Heart right ventricle (tissue), 16 donors: ENCODE data around the gene BTLA. TPM values are rescaled to one million over a fixed set of nuclear protein-coding genes. Genes with fewer than 3 reads are reported as not detected.
A peak's percentile ranks its signal among the peaks of the same experiment; 100 is the strongest.
"Not testable (repeated sequence)": the region's sequence is repeated elsewhere in the genome, so short reads cannot be mapped to it uniquely, and the experiment has no call there.

ENCODE experiments used
- ATAC-seq, 8 donors: fragments of 200-7000 bp; cut with Tn5 transposase; one replicate each; pipeline ENCODE4 v1.9.1; 2020; ENCODE audit warnings: mild to moderate bottlenecking in 8 of 8, moderate library complexity in 8 of 8, moderate number of reproducible peaks in 1 of 8
- DNase-seq, 2 donors: peaks; one replicate each; pipeline ENCODE4 v3.0.0-alpha.2; 2020
- H3K27ac ChIP-seq, 10 donors: fragments of 200-600 bp; sonication (generic) in 2 of 10; one replicate each; pipeline versions ENCODE4 v1.5.0 to v1.8.0; 2020 to 2022; ENCODE audit warnings: mild to moderate bottlenecking in 3 of 10
- H3K27me3 ChIP-seq, 7 donors: fragments of 200-600 bp; one replicate each; pipeline ENCODE4 v1.8.0; 2021 to 2022; ENCODE audit warnings: mild to moderate bottlenecking in 2 of 7
- H3K36me3 ChIP-seq, 9 donors: fragments of 200-600 bp; sonication (generic) in 1 of 9; one replicate each; pipeline versions ENCODE4 v1.5.0 to v1.8.0; 2020 to 2022; ENCODE audit warnings: mild to moderate bottlenecking in 2 of 9
- H3K4me1 ChIP-seq, 9 donors: fragments of 200-600 bp; sonication (generic) in 1 of 9; one replicate each; pipeline versions ENCODE4 v1.5.0 to v1.8.0; 2020 to 2022; ENCODE audit warnings: mild to moderate bottlenecking in 4 of 9
- H3K4me3 ChIP-seq, 10 donors: fragments of 200-600 bp; sonication (generic) in 2 of 10; one replicate each; pipeline versions ENCODE4 v1.5.0 to v1.8.0; 2020 to 2022; ENCODE audit warnings: mild to moderate bottlenecking in 7 of 10, moderate library complexity in 2 of 10
- H3K9me3 ChIP-seq, 11 donors: fragments of 200-600 bp in 10 of 11; sonication (generic) in 2 of 11; one replicate each; pipeline versions ENCODE4 v1.5.0 to v1.8.0; 2013 to 2022; ENCODE audit warnings: mild to moderate bottlenecking in 2 of 11, control low read depth in 1 of 11, moderate library complexity in 1 of 11
- CTCF ChIP-seq, 9 donors: fragments of 200-600 bp; sonication (generic) in 2 of 9; IDR thresholded peaks; one replicate each; pipeline versions ENCODE4 v1.5.0 to v1.8.0; 2021 to 2022; ENCODE audit warnings: antibody characterized with exemption in 9 of 9, mild to moderate bottlenecking in 5 of 9, moderate library complexity in 1 of 9
- WGBS, 2 donors: extraction: QIAGEN DNeasy Blood & Tissue Kit; methylation state at CpG; one replicate each; pipeline ENCODE4 v1.1.7; 2013; ENCODE audit warnings: inconsistent platforms in 1 of 2; 5-methylcytosine and 5-hydroxymethylcytosine counted together
- intact Hi-C, 10 donors: fragments of 100-400 bp; cut with DNase I; formaldehyde crosslinking; loops; one replicate each; pipeline versions ENCODE4 v1.11.1 to v1.14.2; 2022
- polyA plus RNA-seq, 2 donors: library from polyadenylated mRNA; stranded (reverse); fragments of 200-250 nt; gene quantifications; one replicate each; pipeline ENCODE4 v1.2.3, GENCODE V29; 2013
- total RNA-seq, 10 donors: library from RNA; stranded (reverse); fragmentation: NEBNext Ultra II Directional in 3 of 10; extraction: Animal tissue kit (Norgen Biotek cat#: 25700) in 3 of 10; gene quantifications; one replicate each; pipeline versions ENCODE4 v1.2.1 to v1.2.4, GENCODE V29; 2021 to 2023
- donor health status: Arrhythmogenic right ventricular cardiomyopathy.
- donor health status: ischemic (EF 13 %, LVEDD 7.1; RV severe dilation, severe dysfunction).
- donor health status: healthy with polysubstance abuse.
- donor health status: DM: no; HTN: yes; CAD: no.
- donor health status: DM: no; HTN: no; CAD: no.
- donor health status: ischemic (EF 25% LVEDD 6.9; RV normal size, moderate dysfunction).
- donor health status: ischemic (EF 25% LVEDD 5.7; RV mildly dilated, moderate dysfunction).
- donor health status: healthy.
- donor health status: DM: yes; HTN: yes; CAD: no.
- donor health status: Ischemic cardiomyopathy.
- donor health status: ischemic (EF 35%, LVEDD 5.7; RV mildly dilated, moderate dysfunction).
- donor health status: nonischemic (EF 11% LVEDD 7.7; RV severe dilation, severe dysfunction).
- donor health status: DM: yes; HTN: yes; CAD: no.
- donor health status: PGD.
- donor health status: ischemic (EF 29% LVEDD 5.4; RV normal size, mild dysfunction).
- donor health status: nonischemic (EF 23%, LVEDD 6.1; RV moderate dilation, normal function).

The BTLA gene
- total and polyA plus RNA-seq, 12 donors: 0.03 to 0.97 (median 0.07) TPM; not detected in 7

GRCh38 chr3:112497897-112498548, 1.2 kb downstream of the BTLA start:
- ATAC-seq: no peak
- Histone ChIP-seq H3K4me1 (no peaks in the 10 kb centered on the region), H3K4me3 (peak overlapping the region in 1 of 10 donors; percentile 38), H3K27ac (no peak overlapping the region), H3K9me3 (peaks cover 0 to 8% (median 0%) of the 10 kb centered on the region in 11 donors), H3K27me3 (no peaks in the 10 kb centered on the region), H3K36me3 (no peaks in the 10 kb centered on the region)
- 93% methylated on average over 11 of the region's 11 CpGs for whole genome bisulfite sequencing, 2 donors
- DNase-seq: no peak
- intact Hi-C loops: no loop called here
- TF ChIP-seq CTCF (IDR thresholded peaks at IDR 0.05): no peak

- WGBS, 2 donors: 88 to 93% methylated on average over 5 of the region's 5 CpGs
- DNase-seq: no peak
- ATAC-seq: no peak
- H3K4me3 ChIP-seq: peak overlapping the region in 1 of 10 donors; percentile 2
- H3K27ac ChIP-seq: no peak overlapping the region
- H3K9me3 ChIP-seq: peaks cover 0 to 8% (median 0%) of the 10 kb centered on the region in 11 donors
- no peak for TF ChIP-seq CTCF (IDR thresholded peaks at IDR 0.05)
- H3K4me1 ChIP-seq: no peaks in the 10 kb centered on the region
- H3K27me3 ChIP-seq: no peaks in the 10 kb centered on the region
- no peaks in the 10 kb centered on the region for H3K36me3 ChIP-seq
- intact Hi-C loops: no loop called here
Measured at GRCh38 chr3:112496366-112497067, 2.8 kb downstream of the BTLA start.

- H3K9me3 ChIP-seq, H3K27ac ChIP-seq, H3K36me3 ChIP-seq, H3K27me3 ChIP-seq, DNase-seq, intact Hi-C loops, H3K4me3 ChIP-seq, H3K4me1 ChIP-seq, ATAC-seq: not testable (repeated sequence)
- 96 to 97% methylated on average over 3 of the region's 3 CpGs for WGBS, 2 donors
Measured at GRCh38 chr3:112494448-112494767, 4.9 kb downstream of the BTLA start.

GRCh38 chr3:112492124-112492523, 7.1 kb downstream of the BTLA start:
- 97 to 98% methylated on average over 1 of the region's 1 CpG for WGBS, 2 donors

More at GRCh38 chr3:112492124-112492523, 7.1 kb downstream of the BTLA start:
- Histone ChIP-seq H3K36me3 (no peaks in the 10 kb centered on the region), H3K4me3 (no peak overlapping the region), H3K9me3 (peaks cover 0 to 8% (median 0%) of the 10 kb centered on the region in 11 donors), H3K27ac (no peak overlapping the region), H3K4me1 (no peaks in the 10 kb centered on the region), H3K27me3 (no peaks in the 10 kb centered on the region)
- no peak for ATAC-seq
- TF ChIP-seq CTCF (IDR thresholded peaks at IDR 0.05): no peak
- intact Hi-C loops: no loop called here
- DNase-seq: no peak
